ENCODE measurements around the gene CA6. TPM values are rescaled to one million over a fixed set of nuclear protein-coding genes. Genes with fewer than 3 reads are reported as not detected.
A peak's percentile ranks its signal among the peaks of the same experiment; 100 is the strongest.

The CA6 gene
- total and polyA plus RNA-seq, 2 of the 8 experiments (the other 6 are each of a cell fraction or from before 2014, with no cell fraction given), result not detected

GRCh38 chr1:8962812-8963530 is 17.3 kb downstream of the CA6 start:
- Histone ChIP-seq H3K14ac (ENCODE audit: insufficient read length) (no peak overlapping the region), H3K4me1 (replicated peaks in 1 of 4; ENCODE audit: control insufficient read depth in 3 of 4, insufficient read depth in 4 of 4, low read length in 3 of 4) (peaks cover 0 to 2% (median 1%) of the 10 kb centered on the region in 4 experiments; a peak in 4 of 7 replicates), H3K23me2 (ENCODE audit: low read depth, low read length) (no peaks in the 10 kb centered on the region), H3K27me3 (replicated peaks in 1 of 4; ENCODE audit: control insufficient read depth in 3 of 4, extremely low read depth in 1 of 4, insufficient read depth in 3 of 4, low read length in 3 of 4) (no peaks in the 10 kb centered on the region; a peak in 1 of 7 replicates), H3K23ac (ENCODE audit: insufficient read length) (no peak overlapping the region), H2BK12ac (ENCODE audit: low read depth, low read length) (peak overlapping the region; percentile 53; the same call in 1 of the 2 replicates), H3K79me1 (ENCODE audit: low read depth, low read length) (no peaks in the 10 kb centered on the region), H2BK120ac (replicated peaks; ENCODE audit: low read depth, low read length) (no peak overlapping the region), H3K9ac (replicated peaks in 1 of 4; ENCODE audit: extremely low read depth in 1 of 4, low read depth in 3 of 4, low read length in 3 of 4) (no peak overlapping the region), H3K9me3 (ENCODE audit: insufficient read depth in 2 of 2, low read depth in 1 of 2, low read length in 1 of 2) (no peaks in the 10 kb centered on the region), H3K4me2 (ENCODE audit: insufficient read depth in 1 of 2, low read depth in 2 of 2, low read length in 2 of 2) (no peak overlapping the region), H2AK5ac (ENCODE audit: low read depth, low read length) (no peak overlapping the region), H3K56ac (replicated peaks; ENCODE audit: insufficient read length, low read depth, low read length) (no peak overlapping the region), H2AFZ (ENCODE audit: low read length) (no peak overlapping the region), H3K79me2 (ENCODE audit: control insufficient read depth in 1 of 2, insufficient read depth in 2 of 2, low read length in 2 of 2) (no peaks in the 10 kb centered on the region), H2BK20ac (ENCODE audit: low read length) (no peak overlapping the region), H2BK15ac (ENCODE audit: low read length) (0 out of 2 replicates have a peak overlapping the region, but pooled peaks have one; percentile 51), H4K8ac (ENCODE audit: extremely low read depth, insufficient read depth, low read length) (no peak overlapping the region), H3K18ac (ENCODE audit: extremely low read depth, low read length) (no peak overlapping the region), H3K4me3 (ENCODE audit: extremely low read depth in 1 of 4, insufficient read depth in 2 of 4, low read depth in 3 of 4, low read length in 4 of 4) (no peak overlapping the region), H3K4ac (replicated peaks; ENCODE audit: insufficient read length, low read depth, low read length) (no peak overlapping the region), H2BK5ac (ENCODE audit: low read depth, low read length) (no peak overlapping the region), H3K36me3 (ENCODE audit: control insufficient read depth in 2 of 4, insufficient read depth in 4 of 4, low read length in 3 of 4) (no peaks in the 10 kb centered on the region), H4K91ac (replicated peaks; ENCODE audit: insufficient read length, low read length) (no peak overlapping the region), H3K27ac (ENCODE audit: low read depth, low read length) (no peak overlapping the region), H4K20me1 (replicated peaks in 1 of 2; ENCODE audit: control insufficient read depth in 1 of 2, insufficient read depth in 2 of 2, low read length in 2 of 2) (no peaks in the 10 kb centered on the region), H4K5ac (ENCODE audit: insufficient read length, low read depth, low read length) (no peak overlapping the region)
- WGBS, 2 experiments (ENCODE audit: extremely low coverage in 1 of 2, insufficient coverage in 1 of 2, insufficient read length in 1 of 2, insufficient replicate concordance in 2 of 2, low coverage in 1 of 2, low lambda C conversion rate in 2 of 2, missing lambda C conversion rate in 1 of 2), result 46% methylated on average over 13 of the region's 13 CpGs; no CpG with 5 or more reads in 1 of the 2 experiments
- FAIRE-seq (peak; percentile 98), DNase-seq (ENCODE audit: low read depth in 1 of 2, low spot score in 2 of 2) (peak; percentile 62 to 76)
- POLR2A ChIA-PET (ENCODE audit: partially characterized antibody), result interaction anchor here (0.8 to 1.5 kb wide), 6 partner anchors 14 to 124 kb away, joined by 3 read pairs; no protein-coding TSS in a partner anchor
- CTCF ChIA-PET (ENCODE audit: partially characterized antibody), result interaction anchor here (0.6 to 5.1 kb wide), 35 partner anchors 8 to 399 kb away, joined by 3 to 43 read pairs (median 4); partner anchors contain the start of gene CA6
- TF ChIP-seq HDAC2 (IDR thresholded peaks at IDR 0.05; ENCODE audit: borderline replicate concordance in 1 of 2, low read depth in 2 of 2, low read length in 2 of 2) (no peak), ATF3 (IDR thresholded peaks at IDR 0.05; ENCODE audit: insufficient read depth, low read depth, low read length) (no peak), MAX (IDR thresholded peaks at IDR 0.05) (peak; percentile 33; the same call in 1 of the 2 replicates), EGR1 (IDR thresholded peaks at IDR 0.05; ENCODE audit: borderline replicate concordance, low read depth, low read length) (no peak), EZH2 (IDR thresholded peaks at IDR 0.05; ENCODE audit: low read depth, low read length, severe bottlenecking) (no peak), CTCF (IDR thresholded peaks at IDR 0.05; ENCODE audit: control extremely low read depth in 1 of 3, insufficient read depth in 1 of 3, low read depth in 1 of 3, low read length in 3 of 3) (peak; percentile 73 to 87 (median 78))
